ENCODE results near the gene SYNGR3.

Gene SYNGR3

GRCh38 chr16:2040787-2041522 is 51.2 kb downstream of the SYNGR3 start:
- TF ChIP-seq CTCF (conservative IDR thresholded peaks at IDR 0.05; ENCODE audit: control insufficient read depth, insufficient read depth, low read depth, low read length), result no peak
- DNase-seq (ENCODE audit: low read depth), result no peak
- H3K4me3 ChIP-seq (ENCODE audit: control insufficient read depth, low read depth, low read length), result no peak overlapping the region

DNA sequence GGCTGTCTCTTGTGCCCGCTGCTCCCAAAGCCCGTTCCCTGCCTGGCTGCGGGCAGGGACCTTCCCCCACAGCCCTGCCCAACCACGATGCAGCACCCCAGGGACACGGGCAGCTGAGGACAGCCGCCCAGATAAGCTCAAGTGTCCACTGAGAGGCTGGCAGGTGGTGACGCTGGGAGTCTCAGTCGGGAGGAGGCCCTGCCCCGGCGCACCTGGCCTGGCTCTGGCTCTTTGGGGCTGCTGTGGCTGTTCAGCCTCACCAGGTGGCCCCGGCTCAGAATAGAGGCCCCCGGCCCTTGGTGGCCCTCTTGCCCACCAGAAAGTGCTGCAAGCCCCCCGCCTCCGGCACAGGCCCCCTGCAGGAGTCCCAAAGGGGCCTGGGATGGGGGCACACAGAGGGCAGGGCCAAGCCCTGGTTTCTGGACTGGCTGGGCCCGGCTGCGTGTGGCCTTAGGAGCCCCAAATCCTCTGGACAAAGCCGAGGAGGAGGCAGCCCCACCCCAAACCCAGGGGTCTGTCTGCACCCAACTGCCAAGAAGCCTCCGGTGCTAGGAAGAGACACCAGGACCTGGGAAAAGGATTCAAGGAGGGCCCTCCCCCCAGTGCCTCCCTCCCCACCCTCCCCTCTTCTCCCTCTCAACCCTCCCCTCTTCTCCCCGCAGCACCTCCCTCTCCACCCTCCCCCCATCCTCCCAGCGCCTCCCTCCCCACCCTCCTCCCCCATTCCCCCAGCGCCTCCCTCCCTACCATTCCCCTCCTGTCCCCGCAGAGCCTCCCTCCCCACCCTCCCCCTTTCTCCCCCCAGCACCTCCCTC is 52.6 kb downstream of the SYNGR3 start:
- H3K4me3 ChIP-seq (ENCODE audit: control insufficient read depth, low read depth, low read length), result no peak overlapping the region
- DNase-seq (ENCODE audit: low read depth), result no peak
- TF ChIP-seq CTCF (conservative IDR thresholded peaks at IDR 0.05; ENCODE audit: control insufficient read depth, insufficient read depth, low read depth, low read length), result no peak

- no peak overlapping the region for H3K4me3 ChIP-seq (ENCODE audit: control insufficient read depth, low read depth, low read length)
- no peak for DNase-seq (ENCODE audit: low read depth)
- no peak for TF ChIP-seq CTCF (conservative IDR thresholded peaks at IDR 0.05; ENCODE audit: control insufficient read depth, insufficient read depth, low read depth, low read length)
Measured at GRCh38 chr16:2042986-2043666, 53.4 kb downstream of the SYNGR3 start.

Measured in fibroblast of mammary gland (primary cell).